GM19193 (cell line): ENCODE measurements around the gene RRP8.

ENCODE experiments used
- POLR2A ChIP-seq: IDR thresholded peaks from 4 replicates; pipeline ENCODE4 v1.6.1; 2011; ENCODE audit not compliant: insufficient read depth, insufficient read length; ENCODE audit errors: extremely low read depth

RRP8 gene

GRCh38 chr11:6625156-6625831 lies 21.9 kb upstream of the RRP8 start:
- TF ChIP-seq POLR2A = no peak

- TF ChIP-seq POLR2A = no peak
Observed at GRCh38 chr11:6623391-6624363, 20.3 kb upstream of the RRP8 start.

- TF ChIP-seq POLR2A = no peak
Observed at GRCh38 chr11:6622261-6623171, 19.1 kb upstream of the RRP8 start.

GRCh38 chr11:6621711-6622211 lies 18.3 kb upstream of the RRP8 start:
- TF ChIP-seq POLR2A = no peak

GRCh38 chr11:6620636-6621035 lies 17.2 kb upstream of the RRP8 start:
- no peak for TF ChIP-seq POLR2A

GRCh38 chr11:6619004-6619745 lies 15.8 kb upstream of the RRP8 start, which contains the start of gene TPP1:
TSS of gene TPP1 (minus strand) at chr11:6619422. CDS start at chr11:6619400, 22 bp downstream.
- TF ChIP-seq POLR2A = peak; percentile 74

GRCh38 chr11:6618117-6619003 lies 14.9 kb upstream of the RRP8 start:
- peak; percentile 28 for TF ChIP-seq POLR2A

GRCh38 chr11:6617315-6617781 lies 13.9 kb upstream of the RRP8 start:
- TF ChIP-seq POLR2A = no peak

- TF ChIP-seq POLR2A = no peak
Observed at GRCh38 chr11:6616596-6617250, 13.3 kb upstream of the RRP8 start.

- no peak for TF ChIP-seq POLR2A
Observed at GRCh38 chr11:6615882-6616585, 12.6 kb upstream of the RRP8 start.

GRCh38 chr11:6615046-6615445 lies 11.6 kb upstream of the RRP8 start:
- TF ChIP-seq POLR2A = no peak

GRCh38 chr11:6614446-6614845 lies 11.0 kb upstream of the RRP8 start:
- no peak for TF ChIP-seq POLR2A

GRCh38 chr11:6613496-6613895 lies 10.1 kb upstream of the RRP8 start:
- TF ChIP-seq POLR2A = no peak
